H1 (cell line): ENCODE results near the gene SRR. TPM values are rescaled to one million over a fixed set of nuclear protein-coding genes. Genes with fewer than 3 reads are reported as not detected.

Experiments
- CTCF ChIA-PET: fragments of 300-600 bp; sonication (Branson Sonifier 250); formaldehyde crosslinking; loops from one replicate; lab custom pipeline; 2021; ENCODE audit not compliant: partially characterized antibody; lab: Charles Lee
- POLR2A ChIA-PET: fragments of 300-600 bp; sonication (Branson Sonifier 250); formaldehyde crosslinking; loops from one replicate; lab custom pipeline; 2021; ENCODE audit warnings: inconsistent platforms; ENCODE audit not compliant: partially characterized antibody; lab: Charles Lee
- DNase-seq, 2 experiments: peaks; one replicate each; pipeline versions ENCODE4 v3.0.0 to v3.0.0-alpha.2; 2010 to 2022; ENCODE audit warnings: low spot score in 2 of 2, low read depth in 1 of 2, mixed read lengths in 1 of 2
- FAIRE-seq: peaks from 2 replicates; lab custom pipeline; 2011; peaks lifted over from hg19 to GRCh38; lab: Jason Lieb, UNC
- H2AFZ ChIP-seq: 2 replicates; pipeline ENCODE4 v1.8.1; 2012; ENCODE audit warnings: low read length, inconsistent platforms
- H2AK5ac ChIP-seq: 2 replicates; pipeline ENCODE4 v1.6.1; 2013; ENCODE audit warnings: low read depth, low read length
- H2BK120ac ChIP-seq: replicated peaks from 2 replicates; pipeline ENCODE3; 2013; ENCODE audit warnings: low read depth, low read length, inconsistent platforms
- H2BK12ac ChIP-seq: 2 replicates; pipeline ENCODE4 v1.6.1; 2013; ENCODE audit warnings: low read depth, low read length
- H2BK15ac ChIP-seq: 2 replicates; pipeline ENCODE4 v1.6.1; 2013; ENCODE audit warnings: low read length
- H2BK20ac ChIP-seq: 2 replicates; pipeline ENCODE4 v1.6.1; 2013; ENCODE audit warnings: low read length
- H2BK5ac ChIP-seq: 2 replicates; pipeline ENCODE4 v1.6.1; 2013; ENCODE audit warnings: low read depth, low read length
- H3K14ac ChIP-seq: 2 replicates; pipeline ENCODE4 v1.6.1; 2013; ENCODE audit warnings: inconsistent platforms; ENCODE audit not compliant: insufficient read length
- H3K18ac ChIP-seq: 2 replicates; pipeline ENCODE4 v1.6.1; 2013; ENCODE audit warnings: low read length; ENCODE audit errors: extremely low read depth
- H3K23ac ChIP-seq: 2 replicates; pipeline ENCODE4 v1.6.1; 2013; ENCODE audit warnings: inconsistent platforms; ENCODE audit not compliant: insufficient read length
- H3K23me2 ChIP-seq: 2 replicates; pipeline ENCODE4 v1.6.1; 2013; ENCODE audit warnings: low read depth, low read length
- H3K27ac ChIP-seq: 2 replicates; pipeline ENCODE4 v1.6.1; 2011; ENCODE audit warnings: low read depth, low read length, inconsistent platforms
- H3K27me3 ChIP-seq, 4 experiments: replicated peaks in 1 of 4; 1 replicate in 1 of 4; 2 replicates in 3 of 4; pipeline versions ENCODE4 v1.6.1 to v1.8.1; 2011 to 2013; ENCODE audit warnings: low read length in 3 of 4, mild to moderate bottlenecking in 3 of 4, inconsistent platforms in 2 of 4, mixed read lengths in 2 of 4, moderate library complexity in 1 of 4; ENCODE audit not compliant: control insufficient read depth in 3 of 4, insufficient read depth in 3 of 4; ENCODE audit errors: extremely low read depth in 1 of 4
- H3K36me3 ChIP-seq, 4 experiments: 2 replicates each; pipeline versions ENCODE4 v1.6.1 to v1.8.1; 2011 to 2013; ENCODE audit warnings: mild to moderate bottlenecking in 4 of 4, low read length in 3 of 4, moderate library complexity in 2 of 4, control low read depth in 1 of 4, inconsistent platforms in 1 of 4; ENCODE audit not compliant: insufficient read depth in 4 of 4, control insufficient read depth in 2 of 4
- H3K4ac ChIP-seq: replicated peaks from 2 replicates; pipeline ENCODE3; 2013; ENCODE audit warnings: low read length, low read depth, mixed read lengths, inconsistent platforms; ENCODE audit not compliant: insufficient read length
- H3K4me1 ChIP-seq, 4 experiments: replicated peaks in 1 of 4; 1 replicate in 1 of 4; 2 replicates in 3 of 4; pipeline versions ENCODE4 v1.6.1 to v1.8.1; 2011 to 2013; ENCODE audit warnings: low read length in 3 of 4, inconsistent platforms in 2 of 4, mixed read lengths in 1 of 4; ENCODE audit not compliant: insufficient read depth in 4 of 4, control insufficient read depth in 3 of 4
- H3K4me2 ChIP-seq, 2 experiments: 2 replicates each; pipeline versions ENCODE4 v1.6.1 to v1.8.1; 2011 to 2013; ENCODE audit warnings: low read depth in 2 of 2, low read length in 2 of 2, control low read depth in 1 of 2, inconsistent platforms in 1 of 2, mild to moderate bottlenecking in 1 of 2; ENCODE audit not compliant: insufficient read depth in 1 of 2
- H3K4me3 ChIP-seq, 4 experiments: fragments of 200-600, 300-600 bp in 1 of 4; sonication (generic), shearing (Covaris generic), sonication (Bioruptor Twin) in 1 of 4; 2 replicates each; pipeline versions ENCODE4 v1.5.1 to v1.8.1; 2011 to 2016; ENCODE audit warnings: low read length in 4 of 4, low read depth in 3 of 4, control low read depth in 2 of 4, inconsistent platforms in 2 of 4, mild to moderate bottlenecking in 2 of 4, mixed read lengths in 1 of 4, moderate library complexity in 1 of 4; ENCODE audit not compliant: insufficient read depth in 2 of 4; ENCODE audit errors: extremely low read depth in 1 of 4
- H3K56ac ChIP-seq: replicated peaks from 2 replicates; pipeline ENCODE3; 2013; ENCODE audit warnings: low read depth, mild to moderate bottlenecking, mixed read lengths, low read length, inconsistent platforms; ENCODE audit not compliant: insufficient read length
- H3K79me1 ChIP-seq: 2 replicates; pipeline ENCODE4 v1.6.1; 2013; ENCODE audit warnings: low read depth, low read length, control low read depth
- H3K79me2 ChIP-seq, 2 experiments: 2 replicates each; pipeline versions ENCODE4 v1.6.1 to v1.8.1; 2012 to 2013; ENCODE audit warnings: low read length in 2 of 2, mild to moderate bottlenecking in 2 of 2, inconsistent platforms in 1 of 2; ENCODE audit not compliant: insufficient read depth in 2 of 2, control insufficient read depth in 1 of 2
- H3K9ac ChIP-seq, 4 experiments: replicated peaks in 1 of 4; 1 replicate in 1 of 4; 2 replicates in 3 of 4; pipeline versions ENCODE4 v1.6.1 to v1.8.1; 2011 to 2013; ENCODE audit warnings: low read depth in 3 of 4, low read length in 3 of 4, control low read depth in 2 of 4, mild to moderate bottlenecking in 2 of 4, moderate library complexity in 2 of 4, inconsistent platforms in 1 of 4; ENCODE audit errors: extremely low read depth in 1 of 4
- H3K9me3 ChIP-seq, 2 experiments: 2 replicates each; pipeline versions ENCODE4 v1.6.1 to v1.8.1; 2012 to 2013; ENCODE audit warnings: mild to moderate bottlenecking in 2 of 2, moderate library complexity in 2 of 2, control low read depth in 1 of 2, inconsistent platforms in 1 of 2, low read depth in 1 of 2, low read length in 1 of 2, mixed read lengths in 1 of 2; ENCODE audit not compliant: insufficient read depth in 2 of 2
- H4K20me1 ChIP-seq, 2 experiments: replicated peaks in 1 of 2; 2 replicates each; pipeline versions ENCODE3 to v1.8.1; 2011 to 2013; ENCODE audit warnings: inconsistent platforms in 2 of 2, low read length in 2 of 2, mild to moderate bottlenecking in 1 of 2; ENCODE audit not compliant: insufficient read depth in 2 of 2, control insufficient read depth in 1 of 2
- H4K5ac ChIP-seq: 2 replicates; pipeline ENCODE4 v1.6.1; 2013; ENCODE audit warnings: low read length, low read depth, mixed read lengths, inconsistent platforms; ENCODE audit not compliant: insufficient read length
- H4K8ac ChIP-seq: 2 replicates; pipeline ENCODE4 v1.8.0; 2013; ENCODE audit warnings: mild to moderate bottlenecking, moderate library complexity, low read length, inconsistent platforms; ENCODE audit not compliant: insufficient read depth; ENCODE audit errors: extremely low read depth
- H4K91ac ChIP-seq: replicated peaks from 2 replicates; pipeline ENCODE3; 2013; ENCODE audit warnings: low read length, mixed read lengths, inconsistent platforms; ENCODE audit not compliant: insufficient read length
- ATF3 ChIP-seq: IDR thresholded peaks from 2 replicates; pipeline ENCODE4 v1.6.1; 2011; ENCODE audit warnings: low read depth, mild to moderate bottlenecking, low read length; ENCODE audit not compliant: insufficient read depth
- BACH1 ChIP-seq: IDR thresholded peaks from 2 replicates; pipeline ENCODE4 v1.6.1; 2012; ENCODE audit warnings: low read length, improper control_type of control experiment
- CHD1 ChIP-seq: IDR thresholded peaks from 2 replicates; pipeline ENCODE4 v1.6.1; 2012; ENCODE audit warnings: low read depth, low read length, improper control_type of control experiment
- CTBP2 ChIP-seq: IDR thresholded peaks from 2 replicates; pipeline ENCODE4 v1.7.0; 2011; ENCODE audit warnings: borderline replicate concordance, mild to moderate bottlenecking, moderate library complexity, mixed read lengths, low read length; ENCODE audit not compliant: insufficient read depth, insufficient read length
- JUN ChIP-seq: IDR thresholded peaks from 2 replicates; pipeline ENCODE4 v1.6.1; 2011; ENCODE audit warnings: low read depth, mild to moderate bottlenecking, improper control_type of control experiment, low read length
- JUND ChIP-seq: IDR thresholded peaks from 2 replicates; pipeline ENCODE4 v1.6.1; 2011; ENCODE audit warnings: mild to moderate bottlenecking, improper control_type of control experiment, low read length
- KDM4A ChIP-seq: IDR thresholded peaks from one replicate; pipeline ENCODE4 v1.7.1; 2012; ENCODE audit warnings: low read depth, mild to moderate bottlenecking, moderate library complexity, low read length, inconsistent platforms; ENCODE audit not compliant: severe bottlenecking
- POU5F1 ChIP-seq: IDR thresholded peaks from 2 replicates; pipeline ENCODE4 v1.6.1; 2011; ENCODE audit warnings: low read depth, mild to moderate bottlenecking, low read length, moderate library complexity
- RBBP5 ChIP-seq: IDR thresholded peaks from 2 replicates; pipeline ENCODE4 v1.7.1; 2012; ENCODE audit warnings: low read depth, mild to moderate bottlenecking, inconsistent platforms, low read length, moderate library complexity, borderline replicate concordance
- RNF2 ChIP-seq: fragments of 200-900, 300-1000 bp; sonication (generic); IDR thresholded peaks from 2 replicates; pipeline ENCODE4 v1.7.1; 2016; ENCODE audit warnings: borderline replicate concordance, low read depth, mild to moderate bottlenecking, antibody characterized with exemption, low read length; ENCODE audit not compliant: poor library complexity, severe bottlenecking; ENCODE audit errors: missing control alignments
- SIRT6 ChIP-seq: IDR thresholded peaks from one replicate; pipeline ENCODE4 v1.7.1; 2012; ENCODE audit warnings: low read length, inconsistent platforms
- SP4 ChIP-seq: IDR thresholded peaks from 2 replicates; pipeline ENCODE4 v1.6.1; 2012; ENCODE audit warnings: low read length, inconsistent platforms
- SUZ12 ChIP-seq: fragments of 200-600 bp; sonication (generic); IDR thresholded peaks from 2 replicates; pipeline ENCODE4 v1.6.1; 2012; ENCODE audit warnings: mild to moderate bottlenecking, inconsistent platforms, low read length, moderate library complexity, mixed read lengths
- YY1 ChIP-seq: IDR thresholded peaks from 2 replicates; pipeline ENCODE4 v1.6.1; 2011; ENCODE audit warnings: low read depth, mild to moderate bottlenecking, low read length
- WGBS, 2 experiments: shearing (Covaris generic) in 1 of 2; methylation state at CpG; one replicate each; pipeline versions ENCODE4 v1.1.6 to v1.1.7; 2013 to 2015; ENCODE audit warnings: low lambda C conversion rate in 2 of 2, mixed read lengths in 2 of 2, inconsistent platforms in 1 of 2, low coverage in 1 of 2, missing lambda C conversion rate in 1 of 2; ENCODE audit not compliant: insufficient replicate concordance in 2 of 2, insufficient coverage in 1 of 2, insufficient read length in 1 of 2; ENCODE audit errors: extremely low coverage in 1 of 2, missing lambda C conversion rate in 1 of 2; 5-methylcytosine and 5-hydroxymethylcytosine counted together
- polyA plus RNA-seq, 7 experiments: library from polyadenylated mRNA; depleted of rRNA in 3 of 7; stranded (reverse) in 5 of 7; unstranded in 2 of 7; fragments of >200 nt in 5 of 7; fragments of 200-250 nt in 2 of 7; gene quantifications; 1 replicate in 5 of 7; 2 replicates in 1 of 7; 4 replicates in 1 of 7; pipeline versions ENCODE4 v1.2.1 to v1.2.3, GENCODE V29; 2011 to 2013; ENCODE audit warnings: missing spikeins in 2 of 7, mixed read lengths in 2 of 7
- total RNA-seq: library from RNA; stranded (reverse); fragmentation: NEBNext Ultra II Directional; extraction: Animal tissue kit (Norgen Biotek cat#: 25700); gene quantifications from 2 replicates; pipeline ENCODE4 v1.2.1, GENCODE V29; 2021

Gene SRR
- total and polyA plus RNA-seq, 2 of the 8 experiments (the other 6 are each of a cell fraction or from before 2014, with no cell fraction given): 3.6 to 4.5 TPM

- WGBS, 2 experiments: 94% methylated on average over 5 of the region's 5 CpGs; no CpG with 5 or more reads in 1 of the 2 experiments
- Histone ChIP-seq H3K4me1 (no peaks in the 10 kb centered on the region), H3K23me2 (no peaks in the 10 kb centered on the region), H3K4ac (no peak overlapping the region), H2BK15ac (no peak overlapping the region), H2BK120ac (no peak overlapping the region), H3K27ac (no peak overlapping the region), H3K36me3 (no peaks in the 10 kb centered on the region), H2BK20ac (no peak overlapping the region), H3K18ac (no peak overlapping the region), H4K91ac (no peak overlapping the region), H3K4me3 (no peak overlapping the region), H3K9ac (no peak overlapping the region), H4K8ac (no peak overlapping the region), H4K20me1 (no peaks in the 10 kb centered on the region), H2AK5ac (no peak overlapping the region), H2AFZ (no peak overlapping the region), H3K4me2 (no peak overlapping the region), H3K56ac (no peak overlapping the region), H3K9me3 (no peaks in the 10 kb centered on the region), H2BK12ac (no peak overlapping the region), H3K79me2 (no peaks in the 10 kb centered on the region), H3K14ac (no peak overlapping the region), H4K5ac (no peak overlapping the region), H2BK5ac (no peak overlapping the region), H3K79me1 (no peaks in the 10 kb centered on the region), H3K27me3 (no peaks in the 10 kb centered on the region), H3K23ac (no peak overlapping the region)
- no peak for FAIRE-seq
- ChIA-PET POLR2A (interaction anchor here (1.0 to 2.0 kb wide), 2 partner anchors 22 to 23 kb away, joined by 3 to 4 read pairs; partner anchors contain the start of gene TSR1), CTCF (interaction anchor here (0.6 to 1.1 kb wide), 2 partner anchors 35 to 40 kb away, joined by 3 read pairs; no protein-coding TSS in a partner anchor)
- DNase-seq: no peak
- TF ChIP-seq JUND (no peak), SP4 (no peak), SIRT6 (no peak), YY1 (no peak), CTBP2 (no peak), BACH1 (no peak), JUN (no peak), KDM4A (no peak), ATF3 (no peak), RNF2 (no peak), CHD1 (no peak), POU5F1 (no peak), SUZ12 (no peak), RBBP5 (no peak)
These were observed 9.0 kb downstream of the SRR start for GRCh38 chr17:2312736-2313135.
